ENCODE measurements around the gene GNAL.

Gene GNAL

DNA sequence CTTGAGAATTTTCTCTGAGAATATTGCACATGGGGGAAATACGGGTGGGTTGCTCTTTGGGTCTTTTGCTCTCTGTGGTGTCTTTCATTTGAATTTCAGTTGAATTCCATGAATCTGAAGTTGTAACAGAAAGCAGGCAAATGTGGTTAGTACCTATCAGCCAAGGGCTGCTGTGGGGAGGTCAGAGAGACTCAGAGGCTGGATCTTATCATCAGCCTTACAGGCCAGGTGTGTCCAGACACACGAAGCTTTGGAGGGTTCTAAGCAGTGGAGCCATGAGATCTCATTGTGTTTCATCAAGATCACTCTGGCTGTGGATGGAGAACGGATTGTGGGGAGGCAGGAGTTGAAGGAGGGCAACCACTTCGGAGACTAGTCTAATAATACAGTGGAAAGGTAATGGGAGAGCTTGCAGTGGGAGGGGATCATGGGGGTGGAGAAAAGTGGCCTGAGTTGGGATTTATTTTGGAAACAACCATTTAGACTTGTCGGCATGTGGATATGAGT is 68.1 kb downstream of the GNAL start:
- no peak for DNase-seq (ENCODE audit: extremely low read depth in 1 of 2, low read depth in 1 of 2)

DNA sequence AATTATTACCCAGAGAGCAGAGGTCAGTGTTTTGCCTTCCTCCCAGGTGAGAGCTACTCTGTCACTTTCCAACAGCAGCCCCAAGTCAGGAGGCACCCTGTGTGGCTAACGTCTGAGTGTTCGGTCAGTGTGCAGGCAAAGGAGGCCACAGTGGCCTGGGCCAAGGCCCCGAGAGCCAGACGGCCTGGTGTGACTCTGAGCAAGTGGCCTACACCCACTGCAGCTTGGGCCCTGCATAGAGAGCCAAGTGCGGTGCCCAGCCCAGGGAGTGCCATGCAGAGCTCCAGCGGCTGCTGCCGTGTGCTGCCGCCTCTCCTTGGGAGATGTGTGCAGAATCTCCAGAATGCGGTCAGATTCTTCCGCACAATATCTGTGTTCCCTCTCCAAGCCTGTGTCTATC is 70.4 kb downstream of the GNAL start:
- no peak for DNase-seq (ENCODE audit: extremely low read depth in 1 of 2, low read depth in 1 of 2)

DNA sequence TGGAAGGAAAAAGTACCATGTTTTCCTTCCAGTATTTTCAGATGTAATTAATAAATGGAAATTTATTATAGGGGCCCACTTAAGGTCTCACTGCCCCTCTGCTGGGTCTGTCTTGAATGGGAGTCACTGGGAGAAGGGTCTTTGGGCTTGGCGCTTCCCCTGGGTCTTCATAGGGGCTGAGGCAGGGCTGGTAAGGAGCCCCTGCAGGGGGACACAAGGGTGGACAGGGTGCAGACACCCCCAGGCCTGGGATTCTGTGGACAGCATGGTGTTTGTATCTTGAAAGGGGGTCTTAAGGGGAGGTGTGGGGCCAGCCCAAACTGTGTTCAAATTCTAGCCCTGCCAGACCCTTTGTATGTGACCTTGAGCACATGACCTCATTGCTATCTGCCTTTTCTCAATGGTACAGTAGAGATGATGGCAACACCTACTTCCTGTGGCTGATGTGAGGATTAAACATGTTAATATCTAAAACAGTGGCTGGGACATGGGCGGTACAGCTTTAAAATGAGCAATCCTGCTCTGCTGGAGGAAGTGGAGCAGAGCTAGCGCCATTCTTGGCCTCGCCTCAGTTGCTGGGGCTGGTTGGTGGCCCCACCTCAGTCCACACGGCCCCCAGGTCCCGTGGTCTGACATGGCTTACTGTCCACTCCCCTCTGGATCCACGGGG is 71.6 kb downstream of the GNAL start:
- DNase-seq (ENCODE audit: extremely low read depth in 1 of 2, low read depth in 1 of 2) = no peak

DNA sequence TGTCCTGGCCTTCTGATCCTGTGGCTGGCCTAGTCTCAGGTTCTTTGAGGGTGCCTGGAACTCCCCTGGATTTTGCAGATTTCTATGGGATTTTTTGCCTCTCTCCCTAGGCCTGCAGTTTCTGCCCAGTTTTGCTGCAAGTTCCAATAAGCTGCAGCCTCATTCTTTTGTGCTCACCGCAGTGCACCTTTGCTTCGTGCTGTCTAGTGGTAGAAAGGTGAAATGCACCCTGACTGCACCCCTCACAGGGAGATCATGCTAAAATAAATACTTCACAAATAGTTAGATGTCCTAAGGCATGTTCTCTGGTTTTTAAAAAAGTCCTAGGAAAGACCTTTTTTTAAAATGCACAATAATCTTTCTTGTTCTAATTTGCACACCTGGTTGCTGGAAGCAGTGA is 72.5 kb downstream of the GNAL start:
- no peak for DNase-seq (ENCODE audit: extremely low read depth in 1 of 2, low read depth in 1 of 2)

- DNase-seq (ENCODE audit: extremely low read depth in 1 of 2, low read depth in 1 of 2) = no peak
Measured at GRCh38 chr18:11762429-11762828, 73.4 kb downstream of the GNAL start.

- no peak for DNase-seq (ENCODE audit: extremely low read depth in 1 of 2, low read depth in 1 of 2)
Measured at GRCh38 chr18:11767329-11767728, 78.3 kb downstream of the GNAL start.

GRCh38 chr18:11767935-11768334 is 78.9 kb downstream of the GNAL start:
- no peak for DNase-seq (ENCODE audit: extremely low read depth in 1 of 2, low read depth in 1 of 2)

- no peak for DNase-seq (ENCODE audit: extremely low read depth in 1 of 2, low read depth in 1 of 2)
Measured at GRCh38 chr18:11775436-11776174, 86.5 kb downstream of the GNAL start.

- no peak for DNase-seq (ENCODE audit: extremely low read depth in 1 of 2, low read depth in 1 of 2)
Measured at GRCh38 chr18:11780042-11780441, 91.0 kb downstream of the GNAL start.

DNA sequence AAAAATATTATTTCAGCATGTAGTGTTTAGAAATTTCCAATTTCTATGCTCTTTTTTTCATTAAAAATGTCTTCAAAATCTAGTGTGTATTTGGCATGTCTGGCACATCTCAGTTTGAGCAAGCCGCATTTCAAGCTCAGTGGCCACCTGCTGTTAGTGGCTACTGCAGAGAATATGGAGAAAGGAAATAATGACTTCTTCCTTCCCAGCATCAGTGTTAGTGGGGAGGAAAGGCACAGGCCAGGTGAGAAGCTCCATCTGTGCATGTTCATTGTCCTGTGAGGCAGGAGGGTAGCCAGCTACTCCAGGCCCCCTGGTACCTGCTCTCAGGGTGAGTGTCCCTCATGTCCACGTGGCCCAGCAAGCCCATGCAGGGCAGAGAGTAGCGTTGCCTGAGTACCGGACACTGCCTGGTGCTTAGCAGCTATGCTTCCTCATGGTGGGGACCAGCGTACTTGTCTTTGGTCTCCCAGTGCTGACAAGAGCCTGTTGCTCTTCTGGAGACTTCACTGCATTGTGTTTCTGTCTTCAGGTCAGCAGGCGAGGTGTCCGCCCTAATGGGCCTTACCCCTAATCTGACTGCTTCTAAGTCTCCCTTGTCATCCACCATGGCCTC is 94.8 kb downstream of the GNAL start:
- DNase-seq (ENCODE audit: extremely low read depth in 1 of 2, low read depth in 1 of 2) = no peak

- no peak for DNase-seq (ENCODE audit: extremely low read depth in 1 of 2, low read depth in 1 of 2)
Measured at GRCh38 chr18:11784674-11785304, 95.7 kb downstream of the GNAL start.

- DNase-seq (ENCODE audit: extremely low read depth in 1 of 2, low read depth in 1 of 2) = no peak
Measured at GRCh38 chr18:11785444-11786055, 96.5 kb downstream of the GNAL start.

DNA sequence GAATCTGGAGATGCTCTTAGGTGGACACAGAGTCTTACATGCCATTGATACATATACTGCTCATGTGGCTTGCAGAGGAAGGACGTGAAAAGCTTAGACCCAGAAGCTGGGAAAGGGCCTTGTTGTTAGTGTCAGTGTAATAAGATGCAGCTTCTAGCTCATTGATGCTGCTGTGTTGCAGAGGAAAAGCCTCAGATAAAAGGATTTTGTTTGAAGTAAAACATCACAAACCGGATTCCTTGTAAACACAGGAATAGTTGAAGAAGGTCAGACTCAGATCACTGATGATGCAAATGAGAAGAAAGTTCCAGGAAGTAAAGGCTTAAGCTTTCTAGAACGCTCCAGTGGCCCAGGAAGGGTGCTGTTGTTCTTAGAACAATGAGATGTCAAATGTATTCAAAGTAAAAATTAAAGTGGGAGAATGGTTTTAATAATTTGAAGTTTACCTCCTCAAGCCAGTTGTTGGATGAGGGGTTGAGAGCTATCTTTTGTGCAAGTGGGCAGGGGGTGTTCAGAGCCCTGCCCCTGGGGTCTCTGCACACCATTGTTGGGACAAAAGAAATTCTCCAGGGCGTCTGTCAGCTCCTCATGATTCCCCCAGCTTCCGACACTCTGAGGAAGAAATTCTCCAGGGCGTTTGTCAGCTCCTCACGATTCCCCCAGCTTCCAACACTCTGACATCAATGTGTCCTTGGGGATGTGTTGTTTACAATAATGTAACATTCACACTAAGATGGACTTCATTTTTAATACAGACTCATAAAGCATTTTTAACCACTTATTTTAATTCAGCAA is 100.8 kb downstream of the GNAL start:
- no peak for DNase-seq (ENCODE audit: extremely low read depth in 1 of 2, low read depth in 1 of 2)

DNA sequence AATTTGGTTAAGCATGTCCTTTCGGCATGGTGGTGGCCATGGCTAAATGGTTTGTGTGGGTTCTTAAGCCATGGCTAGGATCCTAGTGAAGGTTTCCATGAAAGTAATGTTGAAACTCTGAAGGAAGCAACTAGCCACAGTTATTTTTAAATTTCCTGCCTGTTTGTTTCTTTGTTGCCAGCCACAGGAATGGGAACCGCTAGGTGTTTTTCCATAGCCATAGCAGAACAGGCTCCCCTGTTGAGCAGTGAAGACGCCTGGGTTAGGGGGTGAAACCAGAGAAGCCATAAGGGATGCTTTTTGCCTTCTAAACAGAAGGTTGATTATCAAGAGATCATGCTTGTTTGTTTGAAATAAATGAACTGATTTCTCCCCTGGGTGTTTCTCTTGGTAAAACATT is 102.1 kb downstream of the GNAL start:
- no peak for DNase-seq (ENCODE audit: extremely low read depth in 1 of 2, low read depth in 1 of 2)

DNA sequence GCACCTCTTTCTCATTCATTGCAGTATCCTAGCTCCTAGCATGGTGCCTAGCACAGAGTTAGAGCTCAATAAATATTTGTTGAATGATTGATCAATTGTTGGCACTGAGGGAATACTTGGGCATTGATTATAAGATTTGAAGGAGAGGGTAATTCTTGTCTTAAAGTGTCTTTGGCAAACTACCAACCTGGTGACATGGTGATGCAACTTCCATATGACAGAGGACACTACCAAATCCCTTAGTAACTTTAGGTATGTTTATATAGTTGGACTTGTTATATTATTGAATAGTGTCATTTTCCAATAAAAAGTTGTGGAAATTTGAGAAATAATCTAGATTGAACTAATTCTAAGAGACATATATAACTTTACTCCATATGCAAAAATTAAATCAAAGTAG is 103.6 kb downstream of the GNAL start:
- no peak for DNase-seq (ENCODE audit: extremely low read depth in 1 of 2, low read depth in 1 of 2)

DNA sequence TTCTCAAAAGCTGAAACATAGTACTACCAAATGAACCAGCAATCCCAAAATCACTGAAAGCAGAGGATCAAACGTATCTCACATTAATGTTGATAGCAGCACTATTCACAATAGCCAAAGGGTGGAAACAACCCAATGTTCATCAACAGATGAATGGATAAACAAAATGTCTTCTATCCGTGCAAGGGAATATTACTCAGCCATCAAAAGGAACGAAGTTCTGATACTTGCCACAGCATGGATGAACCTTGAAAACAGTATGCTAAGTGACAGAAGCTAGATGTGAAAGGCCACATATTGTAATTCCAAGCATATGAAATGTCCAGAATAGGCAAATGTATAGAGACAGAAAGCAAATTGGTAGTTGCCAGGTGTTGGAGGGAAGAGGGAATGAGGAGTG is 105.1 kb downstream of the GNAL start:
- DNase-seq (ENCODE audit: extremely low read depth in 1 of 2, low read depth in 1 of 2) = no peak

DNA sequence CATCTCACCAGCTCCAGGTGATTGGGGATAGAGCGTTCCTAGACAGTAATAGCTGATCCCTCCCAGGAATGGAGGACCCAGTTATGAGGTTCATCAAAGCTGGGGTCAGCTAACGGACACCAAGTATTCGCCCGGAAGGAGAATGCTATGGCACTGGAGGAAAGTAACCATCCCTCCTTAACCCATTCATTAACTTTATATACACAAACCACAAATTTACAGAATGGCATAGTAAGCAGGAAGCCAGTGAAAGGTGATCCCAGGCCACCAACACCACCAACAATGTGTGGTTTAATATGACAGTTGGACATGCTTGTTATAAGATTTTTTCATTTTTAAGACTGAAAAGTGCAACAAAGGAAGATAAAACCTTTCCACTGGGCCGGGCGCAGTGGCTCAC is 106.9 kb downstream of the GNAL start:
- no peak for DNase-seq (ENCODE audit: extremely low read depth in 1 of 2, low read depth in 1 of 2)

DNA sequence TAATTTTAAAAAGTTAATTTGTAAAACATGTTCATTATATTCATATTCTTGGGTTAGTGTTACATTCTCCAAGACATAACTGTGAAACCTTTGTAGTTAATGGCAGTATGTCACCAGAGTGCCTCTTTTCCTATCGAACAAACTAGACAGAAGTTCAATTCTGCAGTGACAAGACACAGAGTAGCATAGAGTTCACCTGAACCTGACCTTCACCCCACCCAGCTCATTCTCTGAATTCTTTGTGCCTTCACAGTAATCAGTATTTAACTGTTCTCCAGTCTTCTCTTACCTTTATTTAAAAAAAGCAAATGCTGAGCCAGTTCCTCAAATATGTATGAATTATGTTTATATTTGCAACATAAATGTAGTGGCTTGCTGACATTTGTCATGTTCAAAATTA is 109.2 kb downstream of the GNAL start:
- DNase-seq (ENCODE audit: extremely low read depth in 1 of 2, low read depth in 1 of 2) = no peak

DNA sequence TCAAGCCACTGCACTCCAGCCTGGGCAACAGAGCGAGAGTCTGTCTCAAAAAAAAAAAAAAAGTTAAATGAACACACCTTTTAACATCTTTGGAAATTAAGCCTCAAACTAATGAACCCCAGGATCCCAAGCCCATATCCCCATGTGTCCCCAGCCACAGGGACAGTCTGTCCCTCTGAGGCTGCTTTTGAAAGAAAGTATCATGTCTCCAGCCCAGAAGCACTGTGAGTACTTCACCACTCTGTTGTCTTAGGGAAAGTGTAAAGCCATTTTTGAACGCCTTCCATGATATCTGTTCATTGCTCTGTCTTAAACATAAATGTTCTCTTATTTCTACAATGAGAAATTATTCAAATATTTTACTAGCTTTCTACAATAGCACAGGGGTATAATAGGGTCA is 110.0 kb downstream of the GNAL start:
- DNase-seq (ENCODE audit: extremely low read depth in 1 of 2, low read depth in 1 of 2) = no peak

DNA sequence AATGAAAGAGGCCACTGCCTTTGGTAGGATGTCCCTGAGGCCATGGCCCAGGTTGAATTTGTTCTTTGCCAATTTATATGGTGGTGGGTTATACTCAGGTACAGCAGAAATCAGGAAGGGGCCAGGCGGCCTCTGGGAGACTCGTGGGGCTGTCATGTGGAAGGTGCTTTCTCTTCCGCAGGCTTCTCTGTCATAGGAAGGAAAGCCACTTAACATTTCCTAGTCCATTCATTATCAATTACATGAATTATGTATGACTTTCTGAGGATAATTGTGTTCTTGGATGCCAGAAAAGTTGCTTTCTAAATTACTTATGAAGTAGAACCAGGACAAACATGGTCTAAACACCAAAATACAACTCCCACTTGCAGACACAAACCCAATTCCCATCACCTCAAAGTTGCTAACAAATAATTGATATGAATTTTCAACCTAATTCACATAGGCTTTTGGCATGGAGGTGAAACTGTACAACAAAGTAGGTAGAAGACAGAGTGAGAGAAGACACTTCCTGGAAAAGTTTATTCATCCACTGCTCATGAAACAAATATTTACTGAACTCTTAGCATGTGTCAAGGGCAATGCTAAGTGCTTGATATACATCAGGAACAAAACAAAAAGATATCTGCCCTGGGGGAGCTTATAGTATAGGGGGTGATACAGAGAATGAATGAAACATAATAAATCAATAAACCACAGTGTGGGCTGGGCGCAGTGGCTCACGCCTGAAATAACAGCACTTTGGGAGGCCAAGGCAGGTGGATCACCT is 111.7 kb downstream of the GNAL start:
- no peak for DNase-seq (ENCODE audit: extremely low read depth in 1 of 2, low read depth in 1 of 2)

Measured in stimulated activated CD8-positive, alpha-beta memory T cell treated with anti-CD3 and anti-CD28 coated beads, Interleukin-7, amount 100 ng/mL, for 48 hours (primary cell).